ENCODE results near the gene ZNHIT6. TPM values are rescaled to one million over a fixed set of nuclear protein-coding genes. Genes with fewer than 3 reads are reported as not detected.
"Not testable (repeated sequence)": the region's sequence is repeated elsewhere in the genome, so short reads cannot be mapped to it uniquely, and the experiment has no call there.

Gene ZNHIT6
- total and polyA plus RNA-seq, 3 experiments from 2014 or later: 17.5 to 37.5 (median 35.5) TPM

GRCh38 chr1:85714418-85715114, 6.3 kb upstream of the ZNHIT6 start:
- Mint-ChIP-seq H3K36me3 (peaks cover 0 to 16% (median 0%) of the 10 kb centered on the region in 3 donors), H3K9me3 (peaks cover 9 to 16% (median 10%) of the 10 kb centered on the region in 5 donors), H3K27me3 (peaks cover 4 to 35% of the 10 kb centered on the region in 2 donors)
- H3K36me3 ChIP-seq (ENCODE audit: insufficient read depth, low read length); H3K27ac ChIP-seq (ENCODE audit: low read depth, low read length); H3K9me3 ChIP-seq (ENCODE audit: low read length); H3K27ac Mint-ChIP-seq; H3K4me3 ChIP-seq (ENCODE audit: low read length); CTCF ChIA-PET; H3K4me1 Mint-ChIP-seq; H3K27me3 ChIP-seq (ENCODE audit: insufficient read depth, low read length, poor library complexity, severe bottlenecking); H3K4me3 Mint-ChIP-seq; H3K4me1 ChIP-seq (ENCODE audit: insufficient read depth, low read length); POLR2A ChIA-PET; DNase-seq: not testable (repeated sequence)

DNA sequence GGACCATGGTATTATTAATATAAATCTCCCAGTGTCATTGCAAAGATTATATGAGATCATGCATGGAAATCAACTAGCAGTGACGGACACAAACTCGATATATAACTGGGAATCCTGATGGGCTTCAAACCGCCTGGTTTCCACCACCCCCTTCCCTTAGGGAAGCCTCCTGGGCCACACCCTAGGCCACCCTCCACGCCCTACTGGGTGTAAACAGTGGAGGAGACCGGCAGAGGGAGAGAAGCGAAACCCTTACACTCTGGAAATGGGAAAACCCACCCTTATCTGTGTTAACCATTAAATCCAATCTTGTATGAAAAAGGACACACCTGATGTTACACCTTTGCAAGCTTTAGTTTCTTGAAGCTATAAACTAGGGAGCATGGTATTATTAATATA, 595 bp upstream of the ZNHIT6 start:
- POLR2A ChIA-PET: interaction anchor here (1.0 to 1.3 kb wide), 2 partner anchors 8 to 9 kb away, joined by 3 read pairs; no protein-coding TSS in a partner anchor

GRCh38 chr1:85707267-85707989, 805 bp downstream of the ZNHIT6 start:
- no peaks in the 10 kb centered on the region for H3K27me3 Mint-ChIP-seq
- CTCF ChIA-PET: no interaction called here
- H3K4me3 Mint-ChIP-seq: no peak overlapping the region
- H3K27me3 ChIP-seq (ENCODE audit: insufficient read depth, low read length, poor library complexity, severe bottlenecking): no peaks in the 10 kb centered on the region
- no peaks in the 10 kb centered on the region for H3K9me3 Mint-ChIP-seq
- POLR2A ChIA-PET: interaction anchor here (0.6 kb wide), 1 partner anchor 1622 kb away, joined by 4 read pairs; no protein-coding TSS in a partner anchor
- H3K4me1 Mint-ChIP-seq: peaks cover 0 to 37% (median 25%) of the 10 kb centered on the region in 3 donors
- no peaks in the 10 kb centered on the region for H3K9me3 ChIP-seq (ENCODE audit: low read length)
- peaks cover 15 to 32% (median 22%) of the 10 kb centered on the region in 3 donors for H3K36me3 Mint-ChIP-seq
- H3K27ac ChIP-seq (ENCODE audit: low read depth, low read length): peak overlapping the region; percentile 72
- peaks cover 20% of the 10 kb centered on the region for H3K4me1 ChIP-seq (ENCODE audit: insufficient read depth, low read length)
- DNase-seq: no peak
- peak overlapping the region; percentile 93 for H3K4me3 ChIP-seq (ENCODE audit: low read length)
- peaks cover 5% of the 10 kb centered on the region for H3K36me3 ChIP-seq (ENCODE audit: insufficient read depth, low read length)
- no peak overlapping the region for H3K27ac Mint-ChIP-seq

More for the DNA sequence above, 595 bp upstream of the ZNHIT6 start:
- peaks cover 20% of the 10 kb centered on the region for H3K4me1 ChIP-seq (ENCODE audit: insufficient read depth, low read length)
- peak overlapping the region; percentile 72 for H3K27ac ChIP-seq (ENCODE audit: low read depth, low read length)
- peaks cover 0 to 3% (median 2%) of the 10 kb centered on the region in 5 donors for H3K9me3 Mint-ChIP-seq
- H3K4me3 ChIP-seq (ENCODE audit: low read length): peak overlapping the region; percentile 93
- H3K27me3 Mint-ChIP-seq: peaks cover 2 to 6% of the 10 kb centered on the region in 2 donors
- DNase-seq: no peak
- H3K4me1 Mint-ChIP-seq: peaks cover 0 to 25% (median 21%) of the 10 kb centered on the region in 3 donors
- no peak overlapping the region for H3K4me3 Mint-ChIP-seq
- H3K36me3 Mint-ChIP-seq: peaks cover 10 to 20% (median 13%) of the 10 kb centered on the region in 3 donors
- peaks cover 5% of the 10 kb centered on the region for H3K27me3 ChIP-seq (ENCODE audit: insufficient read depth, low read length, poor library complexity, severe bottlenecking)
- H3K27ac Mint-ChIP-seq: no peak overlapping the region
- peaks cover 4% of the 10 kb centered on the region for H3K36me3 ChIP-seq (ENCODE audit: insufficient read depth, low read length)
- CTCF ChIA-PET: interaction anchor here (0.6 to 1.5 kb wide), 4 partner anchors 10 to 33 kb away, joined by 3 read pairs; no protein-coding TSS in a partner anchor
- no peaks in the 10 kb centered on the region for H3K9me3 ChIP-seq (ENCODE audit: low read length)

DNA sequence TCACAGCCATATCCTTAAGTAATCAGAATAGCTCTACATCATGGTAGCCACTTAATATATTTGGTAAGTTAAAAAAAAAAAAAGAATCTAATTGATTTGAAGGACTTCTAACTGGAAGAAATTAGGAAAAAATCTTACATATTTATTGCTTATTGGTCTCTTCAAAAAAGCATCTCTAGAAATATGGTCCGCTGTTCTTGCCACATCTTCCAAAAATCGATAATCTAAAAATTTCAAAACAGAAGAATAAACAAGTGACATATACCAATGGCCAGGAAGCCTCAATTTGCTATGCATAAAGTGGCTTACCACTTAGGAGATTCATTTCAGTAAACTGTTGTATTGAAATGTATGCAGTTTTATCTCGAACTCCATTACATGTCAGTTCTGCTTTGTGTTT, 2.3 kb downstream of the ZNHIT6 start:
- POLR2A ChIA-PET: no interaction called here
- peaks cover 16% of the 10 kb centered on the region for H3K36me3 ChIP-seq (ENCODE audit: insufficient read depth, low read length)
- H3K27ac Mint-ChIP-seq: peak overlapping the region in 2 of 8 donors; percentile 25 to 30

DNA sequence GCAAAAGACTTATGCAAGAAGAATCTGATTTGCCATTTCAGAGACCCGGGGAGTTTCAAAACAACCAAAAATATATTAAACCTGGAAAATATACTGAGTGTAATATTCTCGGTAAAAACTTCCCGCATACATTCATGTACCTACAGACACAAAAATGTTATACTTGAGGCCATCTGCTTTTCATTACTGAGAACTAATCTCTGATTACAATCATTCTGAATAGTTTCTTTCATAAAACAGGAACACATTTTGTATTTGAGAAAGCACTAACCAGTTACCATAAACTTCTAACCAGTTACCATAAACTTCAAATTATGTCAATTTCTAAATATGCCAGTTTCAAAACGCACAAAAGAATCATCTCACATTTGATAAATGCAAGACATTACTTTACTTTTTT, 7.8 kb downstream of the ZNHIT6 start:
- no peaks in the 10 kb centered on the region for H3K27me3 Mint-ChIP-seq
- H3K27me3 ChIP-seq (ENCODE audit: insufficient read depth, low read length, poor library complexity, severe bottlenecking): no peaks in the 10 kb centered on the region
- no peak overlapping the region for H3K4me3 ChIP-seq (ENCODE audit: low read length)
- POLR2A ChIA-PET: interaction anchor here (1.0 kb wide), 1 partner anchor 8 kb away, joined by 3 read pairs; the partner anchor contains the start of gene ZNHIT6
- H3K9me3 Mint-ChIP-seq: no peaks in the 10 kb centered on the region
- DNase-seq: no peak
- CTCF ChIA-PET: no interaction called here
- no peak overlapping the region for H3K27ac ChIP-seq (ENCODE audit: low read depth, low read length)
- H3K36me3 ChIP-seq (ENCODE audit: insufficient read depth, low read length): peaks cover 17% of the 10 kb centered on the region
- H3K4me1 Mint-ChIP-seq: peaks cover 20 to 54% (median 21%) of the 10 kb centered on the region in 3 donors
- H3K27ac Mint-ChIP-seq: no peak overlapping the region
- H3K4me3 Mint-ChIP-seq: no peak overlapping the region
- H3K4me1 ChIP-seq (ENCODE audit: insufficient read depth, low read length): no peaks in the 10 kb centered on the region
- peaks cover 7 to 77% (median 36%) of the 10 kb centered on the region in 3 donors for H3K36me3 Mint-ChIP-seq
- H3K9me3 ChIP-seq (ENCODE audit: low read length): no peaks in the 10 kb centered on the region

More for the DNA sequence above, 2.3 kb downstream of the ZNHIT6 start:
- H3K9me3 ChIP-seq (ENCODE audit: low read length): no peaks in the 10 kb centered on the region
- no peak overlapping the region for H3K4me3 ChIP-seq (ENCODE audit: low read length)
- Mint-ChIP-seq H3K9me3 (no peaks in the 10 kb centered on the region), H3K4me3 (peak overlapping the region in 6 of 7 donors; percentile 19 to 69 (median 53)), H3K4me1 (peaks cover 0 to 39% (median 29%) of the 10 kb centered on the region in 3 donors), H3K36me3 (peaks cover 15 to 46% (median 28%) of the 10 kb centered on the region in 3 donors), H3K27me3 (no peaks in the 10 kb centered on the region)
- H3K27ac ChIP-seq (ENCODE audit: low read depth, low read length): no peak overlapping the region
- peaks cover 20% of the 10 kb centered on the region for H3K4me1 ChIP-seq (ENCODE audit: insufficient read depth, low read length)
- H3K27me3 ChIP-seq (ENCODE audit: insufficient read depth, low read length, poor library complexity, severe bottlenecking): no peaks in the 10 kb centered on the region
- no peak for DNase-seq
- CTCF ChIA-PET: no interaction called here

GRCh38 chr1:85697895-85698294, 10.3 kb downstream of the ZNHIT6 start:
- H3K36me3 Mint-ChIP-seq: peaks cover 0 to 73% (median 28%) of the 10 kb centered on the region in 3 donors
- H3K27me3 Mint-ChIP-seq: no peaks in the 10 kb centered on the region
- ChIA-PET POLR2A (no interaction called here), CTCF (interaction anchor here (1.0 kb wide), 1 partner anchor 10 kb away, joined by 3 read pairs; the partner anchor contains the start of gene ZNHIT6)
- DNase-seq: no peak
- no peak overlapping the region for H3K27ac Mint-ChIP-seq
- Histone ChIP-seq H3K4me3 (ENCODE audit: low read length) (no peak overlapping the region), H3K4me1 (ENCODE audit: insufficient read depth, low read length) (no peaks in the 10 kb centered on the region), H3K36me3 (ENCODE audit: insufficient read depth, low read length) (peaks cover 13% of the 10 kb centered on the region), H3K27ac (ENCODE audit: low read depth, low read length) (no peak overlapping the region), H3K27me3 (ENCODE audit: insufficient read depth, low read length, poor library complexity, severe bottlenecking) (no peaks in the 10 kb centered on the region), H3K9me3 (ENCODE audit: low read length) (no peaks in the 10 kb centered on the region)
- H3K4me1 Mint-ChIP-seq: peaks cover 11 to 49% (median 35%) of the 10 kb centered on the region in 3 donors
- no peaks in the 10 kb centered on the region for H3K9me3 Mint-ChIP-seq
- no peak overlapping the region for H3K4me3 Mint-ChIP-seq

DNA sequence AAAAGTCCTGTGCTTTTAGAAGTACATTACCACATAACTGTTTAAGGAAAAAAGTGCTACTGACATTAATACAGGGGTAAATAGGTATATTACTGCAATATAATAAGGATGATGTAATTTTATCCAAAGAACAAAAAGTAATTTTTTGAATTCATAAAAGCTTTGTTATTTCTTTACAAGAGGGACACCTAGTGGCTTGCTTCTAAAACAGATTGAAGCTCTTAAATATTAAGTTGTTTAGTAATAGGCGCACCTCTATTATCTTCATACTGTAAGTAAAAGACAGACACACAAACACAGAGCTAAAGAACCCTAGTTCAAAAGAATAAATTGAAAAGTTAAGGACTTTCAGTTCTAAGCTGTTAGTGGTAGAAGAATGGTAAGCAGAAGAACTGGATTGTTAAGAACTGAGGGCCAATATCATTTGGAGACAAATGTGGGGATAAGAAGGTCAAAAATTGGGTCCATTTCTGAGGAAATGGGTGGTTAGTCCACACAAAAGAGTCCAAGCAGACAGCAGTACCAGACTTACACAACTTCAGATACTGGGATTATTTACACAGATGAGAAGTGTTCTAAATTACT, 15.4 kb downstream of the ZNHIT6 start:
- H3K36me3 ChIP-seq (ENCODE audit: insufficient read depth, low read length): peaks cover 11% of the 10 kb centered on the region
- H3K27ac ChIP-seq (ENCODE audit: low read depth, low read length): no peak overlapping the region
- DNase-seq: no peak
- peak overlapping the region in 1 of 8 donors; percentile 23 for H3K27ac Mint-ChIP-seq
- peaks cover 0 to 68% (median 12%) of the 10 kb centered on the region in 3 donors for H3K36me3 Mint-ChIP-seq
- ChIA-PET POLR2A (no interaction called here), CTCF (interaction anchor here (1.2 kb wide), 1 partner anchor 16 kb away, joined by 3 read pairs; the partner anchor contains the start of gene ZNHIT6)
- H3K27me3 ChIP-seq (ENCODE audit: insufficient read depth, low read length, poor library complexity, severe bottlenecking): no peaks in the 10 kb centered on the region
- peaks cover 25 to 55% (median 37%) of the 10 kb centered on the region in 3 donors for H3K4me1 Mint-ChIP-seq
- H3K9me3 Mint-ChIP-seq: no peaks in the 10 kb centered on the region
- no peaks in the 10 kb centered on the region for H3K27me3 Mint-ChIP-seq
- H3K4me3 Mint-ChIP-seq: no peak overlapping the region
- no peak overlapping the region for H3K4me3 ChIP-seq (ENCODE audit: low read length)
- no peaks in the 10 kb centered on the region for H3K9me3 ChIP-seq (ENCODE audit: low read length)
- no peaks in the 10 kb centered on the region for H3K4me1 ChIP-seq (ENCODE audit: insufficient read depth, low read length)

All from CD8-positive, alpha-beta memory T cell (primary cell).